ENCODE results near the gene ZFAND3.

Gene ZFAND3

DNA sequence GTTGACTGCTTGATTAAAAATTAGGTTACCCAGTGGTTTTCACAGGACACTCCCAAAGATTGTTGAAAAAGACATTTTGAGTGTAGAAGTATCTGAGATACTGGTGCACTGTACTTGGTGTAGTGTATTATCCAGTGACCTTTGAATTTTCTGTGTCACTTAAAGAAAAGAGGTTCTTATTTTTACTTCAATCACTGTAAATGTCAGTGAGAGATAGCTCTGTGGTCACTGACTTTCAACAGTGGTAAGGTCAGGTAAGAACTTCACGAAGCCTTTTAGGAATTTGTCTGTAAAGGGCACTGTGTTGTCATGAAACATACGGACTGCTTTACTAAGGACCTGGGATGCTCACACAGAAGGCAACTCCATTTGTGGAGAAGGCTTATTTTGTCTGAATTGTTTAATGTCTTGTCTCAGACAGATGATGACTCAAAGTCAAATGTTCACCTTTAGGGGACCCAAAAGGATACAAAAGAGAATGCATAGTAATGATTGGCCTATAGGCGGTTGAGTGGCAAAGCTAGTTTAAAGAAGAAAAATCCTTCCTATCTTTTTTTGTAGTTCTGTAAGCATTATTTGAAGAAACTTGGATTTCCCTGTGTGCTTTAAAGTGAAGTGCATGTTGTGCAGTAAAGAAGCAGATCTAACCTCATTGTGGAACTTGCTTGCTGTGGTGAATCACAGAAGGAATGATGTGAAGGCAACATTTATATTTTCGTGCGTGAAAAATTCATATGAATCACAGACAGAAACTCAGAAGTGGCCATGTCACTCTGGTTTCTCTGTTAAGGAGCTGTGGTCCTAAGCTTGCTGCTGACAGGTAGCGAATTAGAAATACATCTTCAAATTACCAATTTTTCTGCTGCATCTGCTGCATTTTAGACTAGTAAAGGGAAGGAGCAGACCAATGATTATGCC lies 47.3 kb downstream of the ZFAND3 start:
- DNase-seq (ENCODE audit: extremely low spot score), result no peak
- TF ChIP-seq CTBP1 (IDR thresholded peaks at IDR 0.05; ENCODE audit: borderline replicate concordance) (no peak), TARDBP (IDR thresholded peaks at IDR 0.05) (no peak), BHLHE40 (IDR thresholded peaks at IDR 0.05; ENCODE audit: borderline replicate concordance) (no peak), NFRKB (IDR thresholded peaks at IDR 0.05) (no peak), HDGF (IDR thresholded peaks at IDR 0.05; ENCODE audit: borderline replicate concordance) (no peak), L3MBTL2 (conservative IDR thresholded peaks at IDR 0.05) (no peak), ELF4 (IDR thresholded peaks at IDR 0.05) (no peak), LEF1 (IDR thresholded peaks at IDR 0.05; ENCODE audit: borderline replicate concordance) (no peak), ZNF384 (IDR thresholded peaks at IDR 0.05) (no peak), ARNT (IDR thresholded peaks at IDR 0.05) (no peak), FOXA1 (IDR thresholded peaks at IDR 0.05) (no peak), FOXM1 (IDR thresholded peaks at IDR 0.05; ENCODE audit: borderline replicate concordance) (no peak), SUZ12 (IDR thresholded peaks at IDR 0.05) (no peak), SP1 (IDR thresholded peaks at IDR 0.05) (no peak), FOXK2 (IDR thresholded peaks at IDR 0.05) (no peak)
- TF ChIP-seq, protein P1, sequence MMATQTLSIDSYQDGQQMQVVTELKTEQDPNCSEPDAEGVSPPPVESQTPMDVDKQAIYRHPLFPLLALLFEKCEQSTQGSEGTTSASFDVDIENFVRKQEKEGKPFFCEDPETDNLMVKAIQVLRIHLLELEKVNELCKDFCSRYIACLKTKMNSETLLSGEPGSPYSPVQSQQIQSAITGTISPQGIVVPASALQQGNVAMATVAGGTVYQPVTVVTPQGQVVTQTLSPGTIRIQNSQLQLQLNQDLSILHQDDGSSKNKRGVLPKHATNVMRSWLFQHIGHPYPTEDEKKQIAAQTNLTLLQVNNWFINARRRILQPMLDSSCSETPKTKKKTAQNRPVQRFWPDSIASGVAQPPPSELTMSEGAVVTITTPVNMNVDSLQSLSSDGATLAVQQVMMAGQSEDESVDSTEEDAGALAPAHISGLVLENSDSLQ (IDR thresholded peaks at IDR 0.05), result no peak
- ChIA-PET POLR2A (no interaction called here), CTCF (interaction anchor here (0.6 to 1.0 kb wide), 3 partner anchors 8 to 1434 kb away, joined by 3 to 7 read pairs (median 3); no protein-coding TSS in a partner anchor)

DNA sequence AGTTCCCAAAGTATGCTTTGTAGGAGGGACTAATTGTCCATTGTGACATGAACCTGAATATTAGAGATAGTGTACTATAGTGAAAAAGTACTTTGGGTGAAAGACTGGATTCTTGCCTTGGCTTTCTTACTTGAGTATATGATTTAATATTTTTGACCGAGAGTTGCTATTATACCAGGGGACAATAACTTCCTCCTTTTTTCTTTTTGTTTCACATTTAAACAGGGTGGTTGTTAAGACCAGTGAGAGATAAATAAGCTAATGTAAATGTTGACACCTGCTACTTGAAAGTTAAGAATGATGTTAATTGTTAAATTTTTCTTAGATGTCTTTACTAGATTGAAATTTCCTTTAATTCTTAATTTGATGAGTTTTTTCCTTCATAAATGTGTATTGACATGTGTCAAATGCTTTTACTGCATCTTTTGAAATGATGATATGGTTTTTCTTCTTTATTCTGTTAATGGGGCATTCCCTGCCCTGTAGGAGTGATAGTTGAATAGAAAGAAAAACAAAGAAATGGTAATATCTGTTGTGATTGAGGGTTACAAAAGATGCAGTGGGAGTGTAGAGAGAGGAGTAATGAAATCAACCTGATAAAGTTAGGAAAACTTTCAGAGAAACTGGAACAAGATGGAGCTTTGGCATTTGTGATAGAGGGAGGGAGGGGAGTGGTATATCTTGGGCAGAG lies 48.4 kb downstream of the ZFAND3 start:
- CTCF ChIA-PET, result interaction anchor here (0.6 kb wide), 2 partner anchors 9 to 68 kb away, joined by 3 read pairs; no protein-coding TSS in a partner anchor
- POLR2A ChIA-PET, result no interaction called here
- TF ChIP-seq FOXM1 (IDR thresholded peaks at IDR 0.05; ENCODE audit: borderline replicate concordance) (no peak), CTBP1 (IDR thresholded peaks at IDR 0.05; ENCODE audit: borderline replicate concordance) (no peak), ARNT (IDR thresholded peaks at IDR 0.05) (no peak), SP1 (IDR thresholded peaks at IDR 0.05) (no peak)
- no peak for DNase-seq (ENCODE audit: extremely low spot score)

DNA sequence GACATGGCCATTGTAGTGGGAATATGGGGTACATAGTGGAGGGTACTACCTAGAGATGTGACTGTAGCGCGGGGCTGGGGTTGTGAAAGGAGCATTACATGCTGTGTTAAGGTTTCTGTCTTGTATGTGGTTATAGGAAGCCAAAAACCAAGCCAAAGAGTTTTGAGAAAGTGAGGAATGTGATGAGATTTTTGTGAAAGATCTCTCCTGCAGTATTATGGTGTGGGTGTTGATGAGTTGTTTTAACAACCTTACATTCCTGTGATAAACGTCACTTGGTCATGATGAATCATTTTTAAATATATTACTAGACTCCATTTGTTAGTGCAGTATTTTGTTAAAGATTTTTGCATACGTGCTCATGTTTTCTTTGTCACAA lies 48.9 kb downstream of the ZFAND3 start:
- CTCF ChIA-PET, result interaction anchor here (0.6 kb wide), 1 partner anchor 68 kb away, joined by 3 read pairs; no protein-coding TSS in a partner anchor
- DNase-seq (ENCODE audit: extremely low spot score), result no peak
- POLR2A ChIA-PET, result no interaction called here
- TF ChIP-seq LEF1 (IDR thresholded peaks at IDR 0.05; ENCODE audit: borderline replicate concordance) (no peak), BHLHE40 (IDR thresholded peaks at IDR 0.05; ENCODE audit: borderline replicate concordance) (no peak), ARNT (IDR thresholded peaks at IDR 0.05) (no peak), FOXA1 (IDR thresholded peaks at IDR 0.05) (no peak), TARDBP (IDR thresholded peaks at IDR 0.05) (no peak), NFRKB (IDR thresholded peaks at IDR 0.05) (no peak), ZNF384 (IDR thresholded peaks at IDR 0.05) (no peak), L3MBTL2 (conservative IDR thresholded peaks at IDR 0.05) (no peak), HDGF (IDR thresholded peaks at IDR 0.05; ENCODE audit: borderline replicate concordance) (no peak), FOXM1 (IDR thresholded peaks at IDR 0.05; ENCODE audit: borderline replicate concordance) (no peak), SUZ12 (IDR thresholded peaks at IDR 0.05) (no peak)

DNA sequence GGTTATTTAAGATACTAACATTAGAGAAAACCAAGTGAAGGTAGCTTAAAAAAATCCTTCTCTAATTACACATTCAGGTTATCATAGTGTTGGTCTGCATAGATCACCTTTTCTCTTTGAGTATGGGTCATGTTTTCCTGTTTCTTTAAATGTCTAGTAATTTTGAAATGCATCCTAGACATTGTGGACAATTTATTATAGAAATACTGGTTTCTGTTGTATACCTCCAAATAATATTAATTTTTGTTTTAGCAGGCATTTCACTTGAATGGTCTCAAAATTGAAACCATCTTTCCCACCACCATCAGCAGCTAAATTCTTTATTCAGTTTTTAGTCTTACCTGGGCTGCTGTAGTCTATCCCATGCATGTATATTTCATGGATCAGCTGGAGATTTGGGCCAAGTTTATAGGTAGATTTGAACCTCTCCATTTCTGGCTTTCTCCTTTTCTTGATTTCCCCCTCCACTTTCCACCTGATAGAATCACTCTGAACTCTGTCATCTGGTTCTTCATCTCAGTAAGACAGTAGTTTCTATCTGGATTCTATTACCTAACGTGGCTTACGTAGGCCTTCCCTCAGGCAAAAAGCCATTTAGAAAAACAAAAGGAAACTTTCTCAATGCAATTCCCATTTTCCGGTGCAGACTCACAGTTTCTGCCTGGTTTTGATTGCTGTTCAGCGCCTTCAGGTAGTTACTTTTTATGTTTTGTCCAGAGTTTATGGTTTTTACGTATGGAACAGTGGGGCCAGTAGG lies 52.3 kb downstream of the ZFAND3 start:
- TF ChIP-seq BHLHE40 (IDR thresholded peaks at IDR 0.05; ENCODE audit: borderline replicate concordance) (no peak), SUZ12 (IDR thresholded peaks at IDR 0.05) (no peak)
- no peak for DNase-seq (ENCODE audit: extremely low spot score)
- CTCF ChIA-PET, result interaction anchor here (0.6 kb wide), 1 partner anchor 121 kb away, joined by 3 read pairs; no protein-coding TSS in a partner anchor
- POLR2A ChIA-PET, result no interaction called here

DNA sequence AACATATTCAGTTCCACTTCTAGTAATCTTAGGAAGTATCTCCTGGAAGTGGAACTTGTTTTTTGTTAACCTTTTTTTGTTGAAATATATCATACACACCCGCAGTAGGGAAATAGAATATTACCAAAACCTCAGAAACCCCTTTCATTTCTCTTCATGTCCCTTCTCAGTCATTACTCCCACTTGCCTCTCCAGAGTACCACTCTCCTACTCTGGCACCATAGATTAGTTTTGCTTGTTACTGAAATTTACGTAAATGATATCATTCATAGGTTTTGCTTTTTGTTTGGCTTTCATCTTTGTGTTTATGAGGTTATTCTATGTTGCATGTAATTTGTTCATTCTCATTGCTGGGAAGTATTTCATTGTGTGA lies 52.8 kb downstream of the ZFAND3 start:
- CTCF ChIA-PET, result no interaction called here
- no peak for TF ChIP-seq NFRKB (IDR thresholded peaks at IDR 0.05)
- TF ChIP-seq BHLHE40 (IDR thresholded peaks at IDR 0.05; ENCODE audit: borderline replicate concordance), result no peak
- no peak for TF ChIP-seq SUZ12 (IDR thresholded peaks at IDR 0.05)
- no peak for TF ChIP-seq ARNT (IDR thresholded peaks at IDR 0.05)
- TF ChIP-seq CTBP1 (IDR thresholded peaks at IDR 0.05; ENCODE audit: borderline replicate concordance), result no peak
- TF ChIP-seq, protein P1 (IDR thresholded peaks at IDR 0.05), result no peak
- no peak for TF ChIP-seq FOXM1 (IDR thresholded peaks at IDR 0.05; ENCODE audit: borderline replicate concordance)
- TF ChIP-seq LEF1 (IDR thresholded peaks at IDR 0.05; ENCODE audit: borderline replicate concordance), result no peak
- TF ChIP-seq SP1 (IDR thresholded peaks at IDR 0.05), result no peak
- TF ChIP-seq HDGF (IDR thresholded peaks at IDR 0.05; ENCODE audit: borderline replicate concordance), result no peak
- TF ChIP-seq FOXK2 (IDR thresholded peaks at IDR 0.05), result no peak
- TF ChIP-seq ELF4 (IDR thresholded peaks at IDR 0.05), result no peak
- no peak for TF ChIP-seq L3MBTL2 (conservative IDR thresholded peaks at IDR 0.05)
- TF ChIP-seq FOXA1 (IDR thresholded peaks at IDR 0.05), result no peak
- TF ChIP-seq ZNF384 (IDR thresholded peaks at IDR 0.05), result no peak
- no peak for TF ChIP-seq TARDBP (IDR thresholded peaks at IDR 0.05)
- DNase-seq (ENCODE audit: extremely low spot score), result no peak
- POLR2A ChIA-PET, result no interaction called here

DNA sequence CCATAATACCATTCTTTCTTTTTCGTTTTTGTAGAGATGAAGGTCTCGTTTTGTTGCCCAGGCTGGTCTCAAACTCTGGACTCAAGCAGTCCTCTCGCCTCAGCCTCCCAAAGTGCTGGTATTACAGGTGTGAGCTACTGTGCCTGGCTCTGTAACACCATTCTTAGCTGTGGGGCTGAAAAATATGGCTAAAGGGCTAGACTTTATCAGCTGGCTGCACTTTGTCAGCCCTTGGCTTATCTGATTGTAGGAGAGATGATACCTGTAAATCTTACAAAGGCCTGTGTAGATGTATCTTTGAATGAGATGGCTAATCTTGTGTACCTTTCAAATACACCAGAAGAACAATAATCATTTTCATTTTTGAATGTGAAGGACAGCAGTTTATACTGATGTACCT lies 55.2 kb downstream of the ZFAND3 start:
- DNase-seq (ENCODE audit: extremely low spot score), result no peak
- POLR2A ChIA-PET, result no interaction called here
- CTCF ChIA-PET, result no interaction called here
- TF ChIP-seq ELF4 (IDR thresholded peaks at IDR 0.05) (no peak), NFRKB (IDR thresholded peaks at IDR 0.05) (no peak), TARDBP (IDR thresholded peaks at IDR 0.05) (no peak), SP1 (IDR thresholded peaks at IDR 0.05) (no peak), ARNT (IDR thresholded peaks at IDR 0.05) (no peak), FOXM1 (IDR thresholded peaks at IDR 0.05; ENCODE audit: borderline replicate concordance) (no peak)
